ENCODE results near the gene OSGIN1.
A peak's percentile ranks its signal among the peaks of the same experiment; 100 is the strongest.

Gene OSGIN1

DNA sequence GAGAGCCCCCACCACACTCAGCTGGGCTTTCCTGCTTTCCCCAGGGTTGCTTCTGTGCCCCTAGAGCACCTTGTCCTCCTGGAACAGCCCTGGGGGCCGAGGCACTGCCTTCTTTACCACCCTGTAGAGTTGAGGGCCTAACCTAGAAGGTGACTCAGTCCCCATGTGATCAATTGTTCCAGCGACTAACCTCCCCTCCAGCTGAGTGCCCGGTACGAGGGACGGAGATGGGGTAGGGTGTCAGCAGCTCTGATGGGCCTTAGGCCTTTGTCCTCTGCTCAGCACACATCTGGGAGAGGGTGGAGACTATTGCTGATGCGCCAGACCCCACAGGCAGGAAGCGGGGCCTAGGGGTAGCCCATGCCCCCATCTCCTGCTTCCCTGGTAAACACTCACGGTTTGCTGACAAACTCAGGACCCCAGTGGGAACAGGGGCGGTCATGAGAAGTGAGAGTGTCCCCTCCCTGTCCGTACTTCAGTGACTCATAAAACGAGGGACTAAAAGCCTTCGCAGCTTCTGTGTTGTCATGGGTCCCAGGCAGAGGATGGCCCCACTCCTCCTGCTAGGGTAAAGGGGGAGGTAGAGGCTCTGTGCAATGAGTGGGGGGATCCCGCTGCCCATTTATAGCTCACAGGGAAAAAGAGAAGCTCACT is 48.1 kb downstream of the OSGIN1 start:
- DNase-seq (ENCODE audit: low spot score), result no peak

DNA sequence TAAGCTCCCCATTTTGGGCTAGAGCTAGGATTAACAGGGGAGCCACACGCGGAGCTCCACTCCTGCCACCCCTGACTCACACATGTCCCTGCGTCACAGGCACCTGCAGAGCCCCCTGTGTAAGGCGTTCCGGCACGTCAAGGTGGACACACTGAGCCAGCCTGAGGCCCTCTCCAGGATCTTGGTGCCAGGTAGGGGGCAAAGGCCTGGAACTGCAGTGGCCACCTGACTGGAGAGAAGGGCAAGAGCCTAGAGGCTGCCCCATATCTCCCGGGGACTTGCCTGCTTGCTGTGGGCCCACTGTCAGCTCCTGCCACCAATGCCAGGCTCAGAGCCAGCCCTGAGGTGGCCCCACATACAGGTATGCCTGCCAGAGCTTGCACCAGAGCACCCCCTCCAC is 48.7 kb downstream of the OSGIN1 start:
- DNase-seq (ENCODE audit: low spot score), result no peak

DNA sequence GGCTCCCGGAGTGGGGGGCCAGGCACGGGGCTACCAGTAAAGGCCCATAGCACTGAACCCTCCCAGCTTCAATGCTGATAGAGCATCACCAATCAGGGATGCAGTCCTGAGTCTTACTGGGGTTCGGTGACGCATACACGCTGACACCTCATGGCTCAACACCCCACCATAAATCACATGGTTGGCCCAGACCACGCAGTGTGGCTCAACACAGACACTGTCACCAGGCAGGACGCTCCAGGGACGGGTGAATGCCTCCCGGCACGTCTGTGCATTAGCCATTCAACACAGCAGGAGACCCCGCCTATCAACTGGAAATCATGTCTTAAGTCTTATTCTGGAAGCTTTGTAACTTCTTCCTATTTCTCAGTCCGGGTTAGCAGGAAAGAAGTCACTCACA is 50.0 kb downstream of the OSGIN1 start:
- DNase-seq (ENCODE audit: low spot score), result no peak

DNA sequence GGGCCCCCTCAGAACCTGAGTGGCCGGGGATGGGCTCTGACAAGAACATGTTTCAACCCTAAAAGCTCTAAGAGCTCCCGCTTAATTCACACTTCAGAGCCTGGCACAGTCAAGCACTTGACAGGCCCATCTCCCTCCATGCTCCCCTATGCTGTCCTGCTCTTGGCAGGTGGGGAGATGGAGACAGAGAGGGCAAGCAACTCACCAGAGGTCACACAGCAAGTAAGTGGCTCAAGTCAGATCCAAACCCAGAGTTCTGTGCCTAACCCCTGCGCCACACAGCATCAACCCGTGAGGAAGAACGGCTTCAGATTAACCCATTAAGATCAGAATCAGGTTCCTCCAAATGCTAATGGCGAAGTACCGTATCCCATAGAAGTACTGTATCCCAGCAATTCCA is 51.4 kb downstream of the OSGIN1 start:
- DNase-seq (ENCODE audit: low spot score), result no peak

DNA sequence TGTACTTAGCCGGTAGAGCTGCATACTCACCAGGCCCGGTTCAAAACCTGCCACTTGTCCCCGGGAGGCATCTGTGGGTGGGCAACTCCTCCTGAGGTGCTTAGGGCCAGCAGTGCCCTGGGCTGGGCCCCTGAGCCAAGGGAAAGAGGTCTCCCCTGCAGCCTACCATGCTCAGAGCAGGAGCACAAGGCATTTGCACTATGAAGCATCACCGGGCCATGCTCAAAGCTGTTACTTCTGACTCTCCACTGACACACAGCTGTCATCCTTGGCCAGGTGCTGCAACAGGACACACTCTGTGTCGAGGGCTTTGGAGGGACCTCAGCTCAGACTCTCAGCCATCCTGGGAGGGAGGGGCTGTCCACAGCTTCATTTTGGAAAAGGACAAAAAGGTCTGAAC is 52.4 kb downstream of the OSGIN1 start:
- DNase-seq (ENCODE audit: low spot score), result no peak

DNA sequence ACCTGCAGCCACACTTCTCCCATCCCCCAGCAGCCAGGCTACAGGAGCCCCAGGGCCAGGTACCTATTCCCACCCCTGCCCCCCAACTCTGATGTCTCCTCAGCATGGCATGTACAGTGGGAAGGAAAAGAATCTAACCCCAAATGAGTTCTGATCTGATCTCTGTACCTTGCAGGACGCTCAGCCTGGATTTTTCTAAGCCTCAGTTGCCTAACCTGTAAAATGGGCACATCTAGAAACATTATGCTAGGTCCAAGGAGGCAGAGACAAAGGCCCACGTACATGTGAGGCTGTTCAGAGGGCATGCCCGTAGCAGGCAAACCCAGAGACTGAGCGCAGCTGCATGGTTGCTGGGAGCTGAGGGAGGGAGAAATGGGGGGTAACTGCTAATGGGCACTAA is 54.5 kb downstream of the OSGIN1 start:
- no peak for DNase-seq (ENCODE audit: low spot score)

DNA sequence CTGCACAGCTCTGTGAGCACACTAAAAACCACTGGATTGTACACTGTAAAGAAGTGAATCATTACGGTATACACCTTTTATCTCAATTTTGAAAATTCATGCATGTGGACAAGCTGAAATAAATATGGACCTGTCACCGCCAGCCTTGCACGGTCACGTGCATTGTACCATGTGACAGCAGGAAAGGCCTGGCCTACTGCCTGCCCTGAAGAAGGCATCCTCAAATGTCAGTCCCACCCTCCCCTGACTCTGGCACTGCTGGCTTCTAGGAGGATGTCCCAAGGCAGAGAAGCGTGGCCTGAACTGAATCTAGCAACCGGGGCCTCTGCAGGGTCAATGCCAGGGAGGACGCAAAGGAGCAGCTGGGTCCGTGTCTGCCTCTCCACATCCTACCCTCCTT is 54.9 kb downstream of the OSGIN1 start:
- no peak for DNase-seq (ENCODE audit: low spot score)

DNA sequence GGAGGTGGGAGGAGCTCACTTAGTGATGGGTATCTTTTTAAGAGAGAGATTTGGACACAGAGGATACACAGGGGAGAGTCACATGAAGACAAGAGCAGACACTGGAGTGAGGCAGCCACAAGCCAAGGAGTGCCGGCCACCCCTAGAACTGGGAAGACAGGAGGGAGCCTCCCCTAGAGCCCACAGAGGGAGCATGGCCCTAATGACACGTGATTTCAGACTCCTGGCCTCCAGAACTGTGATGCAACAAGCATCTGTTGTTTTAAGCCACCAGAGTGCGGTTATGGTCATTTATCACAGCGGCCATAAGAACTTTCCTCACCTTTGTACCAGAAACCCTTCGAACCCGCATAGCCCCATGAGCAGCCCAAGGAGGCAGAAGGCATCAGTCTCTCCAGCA is 56.2 kb downstream of the OSGIN1 start:
- DNase-seq (ENCODE audit: low spot score), result no peak

DNA sequence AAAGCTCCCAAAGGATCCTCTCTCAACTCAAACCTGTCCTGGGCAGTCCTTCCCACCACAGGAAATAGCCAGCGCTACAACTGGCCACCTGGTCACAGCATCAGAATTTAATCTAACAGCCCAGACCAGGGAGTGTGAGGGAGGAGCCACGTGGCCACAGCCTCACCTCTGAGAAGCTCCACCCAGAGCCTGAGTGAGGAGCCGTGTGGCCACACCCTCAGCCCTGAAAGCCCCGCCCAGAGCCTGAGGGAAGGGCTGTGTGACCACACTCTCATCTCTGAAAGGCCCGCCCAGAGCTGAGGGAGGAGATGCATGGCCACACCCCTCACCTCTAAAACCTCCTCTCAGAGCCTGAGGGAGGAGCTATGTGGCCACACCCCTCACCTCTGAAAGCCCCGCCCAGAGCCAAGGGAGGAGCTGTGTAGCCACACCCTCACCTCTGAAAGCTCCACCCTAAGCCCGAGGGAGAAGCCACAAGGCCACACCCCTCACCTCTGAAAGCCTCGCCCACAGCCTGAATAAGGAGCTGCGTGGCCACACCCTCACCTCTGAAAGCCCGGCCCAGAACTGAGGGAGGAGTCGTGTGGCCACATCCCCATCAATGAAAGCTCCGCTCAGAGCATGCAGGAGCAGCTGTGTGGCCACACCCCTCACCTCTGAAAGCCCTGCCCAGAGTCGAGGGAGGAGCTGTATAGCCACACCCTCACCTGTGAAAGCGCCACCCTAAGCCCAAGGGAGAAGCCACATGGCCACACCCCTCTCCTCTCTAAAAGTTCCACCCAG is 60.9 kb downstream of the OSGIN1 start:
- DNase-seq (ENCODE audit: low spot score), result peak; percentile 46

DNA sequence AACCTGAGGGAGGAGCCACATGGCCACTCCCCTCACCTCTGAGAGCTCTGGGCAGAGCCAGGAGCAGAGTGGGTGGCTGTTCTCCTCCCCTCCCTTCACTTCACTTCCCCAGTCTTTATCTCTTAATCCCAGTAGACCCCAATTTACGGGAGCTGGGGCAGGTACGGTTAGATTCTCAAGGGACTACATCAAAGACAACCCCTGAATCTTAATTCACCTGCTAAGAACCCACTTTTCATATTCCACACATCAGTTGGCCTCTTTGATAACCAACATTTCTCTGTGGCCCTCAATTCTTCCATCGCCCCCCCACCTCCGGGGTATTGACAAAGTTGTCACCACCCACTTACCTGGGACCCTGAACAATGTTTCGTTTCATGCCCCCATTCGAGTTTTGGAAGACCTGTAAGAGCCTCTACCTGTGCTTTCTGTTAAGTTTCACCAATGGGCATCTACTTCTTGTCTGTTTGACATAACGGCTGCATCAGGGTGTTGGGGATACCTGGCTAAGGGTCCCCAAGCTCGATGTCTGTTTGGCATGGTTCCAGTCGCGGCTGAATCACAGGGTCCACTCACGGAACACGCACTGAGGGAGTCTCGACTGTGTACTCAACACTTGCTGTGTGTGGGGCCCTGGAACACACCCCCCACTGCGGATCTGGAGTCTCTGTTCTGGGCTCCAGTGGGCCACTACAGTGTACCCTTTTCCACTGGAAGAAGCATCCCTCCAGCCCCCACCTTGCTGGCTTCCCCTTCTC is 61.7 kb downstream of the OSGIN1 start:
- no peak for DNase-seq (ENCODE audit: low spot score)

DNA sequence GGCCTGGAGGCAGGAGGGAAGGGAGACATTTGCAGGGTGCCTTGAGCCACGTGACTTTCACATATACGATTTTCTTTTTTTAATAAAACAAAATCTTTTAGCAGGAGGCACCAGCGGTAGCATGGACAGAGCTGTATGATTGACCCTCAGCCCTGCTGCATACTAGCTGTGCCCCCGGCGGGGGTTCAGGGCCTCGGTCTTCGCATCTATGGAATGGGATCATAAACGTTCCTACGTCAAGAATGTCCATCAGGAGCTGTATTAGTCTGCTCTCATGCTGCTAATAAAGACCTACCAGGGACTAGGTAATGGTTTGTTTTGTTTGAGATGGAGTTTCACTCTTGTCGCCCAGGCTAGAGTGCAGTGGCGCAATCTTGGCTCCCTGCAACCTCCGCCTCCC is 62.4 kb downstream of the OSGIN1 start:
- no peak for DNase-seq (ENCODE audit: low spot score)
